ENCODE results near the gene PDZD2.
"Not testable (repeated sequence)": the region's sequence is repeated elsewhere in the genome, so short reads cannot be mapped to it uniquely, and the experiment has no call there.

The PDZD2 gene

GRCh38 chr5:32014096-32014745 lies 375.3 kb downstream of the PDZD2 start:
- peak in 1 of 14 donors; percentile 3 for DNase-seq

DNA sequence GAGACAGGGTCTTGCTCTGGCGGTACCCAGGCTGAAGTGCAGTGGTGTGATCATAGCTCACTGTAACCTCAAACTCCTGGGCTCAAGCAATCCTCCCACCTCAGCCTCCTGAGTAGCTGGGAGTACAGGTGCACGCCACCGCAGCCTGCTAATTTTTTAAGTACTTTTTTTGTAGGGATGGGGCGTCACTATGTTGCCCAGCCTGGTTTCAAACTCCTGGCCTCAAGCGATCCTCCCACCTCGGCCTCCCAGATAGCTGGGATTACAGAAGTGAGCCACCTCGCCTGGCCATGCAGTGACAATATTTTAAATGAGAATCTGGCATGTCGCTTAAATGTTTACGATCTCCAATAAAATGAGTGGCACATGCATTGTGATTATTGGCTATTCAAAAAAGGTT lies 376.3 kb downstream of the PDZD2 start:
- not testable (repeated sequence) for DNase-seq

DNA sequence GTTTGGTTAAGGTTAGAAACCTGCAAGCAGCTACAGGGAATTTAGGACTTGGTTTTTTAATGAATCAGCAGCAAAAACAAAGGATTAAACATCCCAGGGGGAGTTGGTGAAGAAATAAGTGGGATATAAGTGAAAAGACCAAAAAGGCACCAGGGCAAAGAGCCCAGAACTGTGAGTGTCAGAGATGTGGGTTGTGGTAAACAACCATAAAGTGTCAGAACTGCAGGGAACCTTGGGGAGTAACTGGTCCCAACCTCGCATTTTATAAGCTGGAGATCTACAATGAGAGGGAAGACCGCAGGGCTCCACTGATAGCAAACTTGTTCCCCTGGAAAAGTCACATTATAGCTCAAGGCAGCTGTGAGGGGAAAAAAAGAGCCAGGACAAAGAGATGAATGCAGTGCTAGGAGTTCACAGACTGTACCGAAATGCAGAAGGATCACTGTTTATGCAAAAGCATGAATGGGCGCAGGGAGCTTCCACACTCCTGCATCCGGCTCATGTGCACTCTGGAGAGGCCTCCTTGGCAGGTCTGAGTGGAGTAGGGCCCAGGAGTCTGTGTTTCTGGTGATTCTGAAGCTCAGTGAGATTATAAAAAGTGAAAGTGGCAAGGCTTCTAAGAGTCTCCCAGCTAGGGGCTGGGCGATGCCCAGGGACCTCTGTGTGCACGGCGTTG lies 378.9 kb downstream of the PDZD2 start:
- DNase-seq: peak in 6 of 14 donors; percentile 11 to 46 (median 25)

- peak in 1 of 14 donors; percentile 32 for DNase-seq
Measured at GRCh38 chr5:32018476-32019436, 379.8 kb downstream of the PDZD2 start.

GRCh38 chr5:32020271-32020670 lies 381.3 kb downstream of the PDZD2 start:
- no peak for DNase-seq

- DNase-seq: no peak
Measured at GRCh38 chr5:32020946-32021345, 382.0 kb downstream of the PDZD2 start.

DNA sequence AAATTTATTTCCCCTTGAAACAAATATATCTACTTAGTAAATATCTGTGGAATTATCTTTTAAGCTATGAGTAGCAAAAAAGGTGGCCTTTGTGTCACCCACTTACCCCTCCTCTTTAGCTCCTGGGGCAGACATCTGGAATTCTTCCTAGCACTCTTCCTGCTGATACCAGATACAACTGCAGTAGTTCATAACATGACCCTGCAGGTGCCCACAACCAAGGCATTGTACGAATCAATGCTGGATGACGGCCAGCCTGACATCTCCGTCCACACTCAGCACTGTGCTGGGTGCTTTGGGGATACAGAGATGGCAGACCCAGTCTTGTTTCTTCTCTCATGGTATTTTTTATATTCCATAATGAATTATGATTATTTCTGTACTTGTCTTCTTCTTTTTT lies 382.8 kb downstream of the PDZD2 start:
- DNase-seq: no peak

DNA sequence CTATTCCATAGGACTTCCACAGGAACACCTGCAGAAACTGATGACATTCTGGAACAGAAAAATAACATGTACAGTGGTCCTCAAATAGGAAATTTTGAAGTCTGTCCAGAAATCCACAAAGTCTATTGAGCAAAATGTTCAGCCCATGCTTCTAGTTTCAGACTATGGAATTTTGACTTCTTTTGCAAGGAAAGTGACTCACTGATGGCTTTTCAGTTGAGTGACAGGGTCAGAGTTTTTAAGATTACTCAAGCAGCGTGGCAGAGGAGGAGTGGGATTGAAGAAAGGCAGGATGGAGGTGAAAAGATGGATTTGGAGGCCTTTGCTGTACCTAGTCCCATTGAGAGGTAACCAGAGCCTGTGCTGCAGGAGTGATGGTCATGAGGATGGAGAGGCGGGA lies 383.7 kb downstream of the PDZD2 start:
- no peak for DNase-seq

DNA sequence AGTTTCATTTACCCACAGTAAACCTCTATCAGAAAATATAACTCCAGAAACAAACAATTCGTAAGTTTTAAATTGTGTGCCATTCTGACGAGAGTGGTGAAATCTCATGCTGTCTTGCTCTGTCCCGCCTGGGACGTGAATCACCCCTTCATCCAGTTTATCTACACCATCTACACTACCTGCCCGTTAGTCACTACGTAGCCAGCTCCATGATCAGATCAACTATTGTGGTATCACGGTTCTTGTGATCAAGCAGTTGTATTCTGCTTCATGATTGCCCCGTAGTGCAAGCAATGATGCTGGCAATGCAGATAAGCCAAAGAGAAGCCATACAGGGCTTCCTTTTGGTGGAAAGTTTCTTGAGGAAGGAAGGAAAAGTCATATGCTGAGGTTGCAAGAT lies 384.9 kb downstream of the PDZD2 start:
- no peak for DNase-seq

DNA sequence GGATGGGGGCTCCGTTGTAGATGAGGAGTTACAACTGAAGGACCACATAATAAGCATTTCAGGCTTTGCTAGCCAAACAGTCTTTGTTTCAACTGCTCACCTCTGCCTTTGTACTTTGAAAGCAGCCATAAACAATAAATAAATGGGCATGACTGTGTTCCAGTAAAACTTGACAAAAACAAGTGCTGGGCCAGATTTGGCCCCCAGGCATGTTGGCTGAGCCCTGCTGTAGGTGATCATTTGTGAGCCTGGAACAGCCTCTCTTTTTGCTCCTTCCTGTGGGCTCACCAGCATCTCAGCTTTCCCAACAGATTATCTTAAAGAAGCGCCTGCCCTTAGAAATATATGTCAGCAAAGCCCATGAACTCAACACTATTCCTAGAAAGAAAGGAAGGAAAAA lies 385.8 kb downstream of the PDZD2 start:
- no peak for DNase-seq

DNA sequence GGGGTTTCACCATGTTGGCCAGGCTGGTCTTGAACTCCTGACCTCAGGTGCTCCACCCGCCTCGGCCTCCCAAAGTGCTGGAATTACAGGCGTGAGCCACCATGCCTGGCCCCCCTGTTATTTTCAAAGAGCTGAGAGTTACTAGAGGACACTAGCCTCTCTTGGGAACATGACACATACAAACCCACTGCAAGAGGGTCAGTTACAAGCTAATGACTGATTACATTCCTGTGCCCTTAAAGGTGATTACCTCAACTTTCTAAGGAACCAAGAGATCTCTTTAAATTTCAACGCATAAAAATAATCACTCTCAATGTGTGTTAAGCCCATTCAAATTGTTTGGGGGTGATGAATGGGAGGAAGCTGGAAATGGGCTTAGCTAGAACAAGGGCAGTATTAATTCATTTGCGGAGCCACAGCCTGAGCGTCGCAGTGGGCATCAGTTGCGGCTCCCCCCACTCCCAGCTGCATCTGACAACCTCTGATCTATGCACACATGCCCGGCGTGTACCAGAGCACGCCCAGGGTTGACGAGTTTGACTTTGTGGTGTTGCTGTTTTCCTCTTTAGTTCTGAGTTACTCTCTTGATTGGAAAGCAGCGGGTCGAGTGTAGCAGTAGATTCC lies 388.3 kb downstream of the PDZD2 start:
- DNase-seq: peak in 11 of 14 donors; percentile 18 to 66 (median 54)

- peak in 10 of 14 donors; percentile 18 to 66 (median 55) for DNase-seq
Measured at GRCh38 chr5:32027717-32028458, 389.0 kb downstream of the PDZD2 start.

DNA sequence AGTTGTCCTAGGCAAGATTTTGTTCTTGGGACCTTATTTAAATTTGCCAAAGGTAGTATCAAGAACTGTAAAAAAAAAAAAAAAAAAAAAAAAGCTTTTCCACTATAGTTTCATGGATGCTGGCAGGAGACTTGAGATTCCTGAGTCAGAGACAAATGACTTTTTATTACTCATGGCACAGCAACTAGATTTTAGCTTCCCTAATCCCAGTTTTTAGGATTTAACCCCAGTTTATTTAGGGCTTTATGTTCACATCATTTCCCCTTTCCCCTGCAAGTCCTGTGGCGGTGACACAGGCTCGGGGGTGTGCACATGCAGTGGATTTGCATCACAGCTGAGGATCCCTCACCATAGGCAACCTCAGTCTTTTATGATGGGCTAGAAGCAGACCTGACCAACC lies 390.3 kb downstream of the PDZD2 start:
- DNase-seq: no peak

- DNase-seq: no peak
Measured at GRCh38 chr5:32029781-32030180, 390.9 kb downstream of the PDZD2 start.

GRCh38 chr5:32030222-32030621 lies 391.3 kb downstream of the PDZD2 start:
- no peak for DNase-seq

GRCh38 chr5:32030686-32031085 lies 391.8 kb downstream of the PDZD2 start:
- no peak for DNase-seq

GRCh38 chr5:32031089-32031488 lies 392.2 kb downstream of the PDZD2 start:
- no peak for DNase-seq

- DNase-seq: no peak
Measured at GRCh38 chr5:32038523-32038922, 399.6 kb downstream of the PDZD2 start.

DNA sequence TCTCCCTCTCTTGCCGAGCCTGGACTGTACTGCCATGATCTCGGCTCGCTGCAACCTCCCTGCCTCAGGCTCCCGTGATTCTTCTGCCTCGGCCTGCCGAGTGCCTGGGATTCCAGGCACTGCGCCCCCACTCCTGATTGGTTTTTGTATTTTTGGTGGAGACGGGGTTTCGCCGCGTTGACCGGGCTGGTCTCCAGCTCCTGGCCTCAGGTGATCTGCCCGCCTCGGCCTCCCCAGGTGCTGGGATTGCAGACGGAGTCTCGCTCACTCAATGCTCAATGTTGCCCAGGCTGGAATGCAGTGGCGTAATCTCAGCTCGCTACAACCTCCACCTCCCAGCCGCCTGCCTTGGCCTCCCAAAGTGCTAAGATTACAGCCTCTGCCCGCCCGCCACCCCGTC lies 400.2 kb downstream of the PDZD2 start:
- DNase-seq: not testable (repeated sequence)

GRCh38 chr5:32039601-32040000 lies 400.7 kb downstream of the PDZD2 start:
- DNase-seq: not testable (repeated sequence)

DNA sequence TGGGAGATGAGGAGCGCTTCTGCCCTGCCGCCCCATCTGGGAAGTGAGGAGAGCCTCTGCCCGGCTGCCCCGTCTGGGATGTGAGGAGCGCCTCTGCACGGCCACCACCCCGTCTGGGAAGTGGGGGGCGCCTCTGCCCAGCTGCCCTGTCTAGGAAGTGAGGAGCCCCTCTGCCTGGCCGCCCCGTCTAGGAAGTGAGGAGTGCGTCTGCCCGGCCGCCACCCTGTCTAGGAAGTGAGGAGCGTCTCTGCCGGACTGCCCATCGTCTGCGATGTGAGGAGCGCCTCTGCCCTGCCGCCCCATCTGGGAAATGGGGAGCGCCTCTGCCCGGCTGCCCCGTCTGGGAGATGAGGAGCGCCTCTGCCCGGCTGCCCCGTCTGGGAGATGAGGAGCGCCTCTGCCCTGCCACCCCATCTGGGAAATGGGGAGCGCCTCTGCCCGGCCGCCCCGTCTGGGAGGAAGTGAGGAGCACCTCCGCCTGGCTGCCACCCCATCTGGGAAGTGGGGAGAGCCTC lies 401.3 kb downstream of the PDZD2 start:
- DNase-seq: not testable (repeated sequence)

GRCh38 chr5:32042551-32042961 lies 403.6 kb downstream of the PDZD2 start:
- peak in 1 of 14 donors; percentile 55 for DNase-seq
